ENCODE data around the gene LPAR1.

DNA sequence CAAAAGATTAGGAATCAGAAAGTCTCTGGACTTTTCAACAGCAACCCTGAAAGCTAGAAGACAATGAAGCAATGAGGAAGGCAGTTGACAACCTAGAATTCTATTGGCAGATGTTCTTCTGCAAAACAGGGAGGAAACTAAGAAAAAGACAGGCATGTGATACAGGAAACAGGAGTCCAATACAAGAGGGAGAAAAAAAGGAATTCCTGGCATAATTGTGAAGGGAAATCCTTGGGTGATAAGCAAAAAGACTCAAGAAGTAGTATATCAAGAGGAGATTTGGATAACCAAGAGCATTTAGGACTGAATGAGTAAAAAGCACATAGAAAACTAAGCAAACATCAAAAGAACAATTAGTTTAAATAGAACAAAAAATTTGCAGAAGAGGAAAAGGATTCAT lies 58.6 kb downstream of the LPAR1 start:
- TF ChIP-seq, protein P1, sequence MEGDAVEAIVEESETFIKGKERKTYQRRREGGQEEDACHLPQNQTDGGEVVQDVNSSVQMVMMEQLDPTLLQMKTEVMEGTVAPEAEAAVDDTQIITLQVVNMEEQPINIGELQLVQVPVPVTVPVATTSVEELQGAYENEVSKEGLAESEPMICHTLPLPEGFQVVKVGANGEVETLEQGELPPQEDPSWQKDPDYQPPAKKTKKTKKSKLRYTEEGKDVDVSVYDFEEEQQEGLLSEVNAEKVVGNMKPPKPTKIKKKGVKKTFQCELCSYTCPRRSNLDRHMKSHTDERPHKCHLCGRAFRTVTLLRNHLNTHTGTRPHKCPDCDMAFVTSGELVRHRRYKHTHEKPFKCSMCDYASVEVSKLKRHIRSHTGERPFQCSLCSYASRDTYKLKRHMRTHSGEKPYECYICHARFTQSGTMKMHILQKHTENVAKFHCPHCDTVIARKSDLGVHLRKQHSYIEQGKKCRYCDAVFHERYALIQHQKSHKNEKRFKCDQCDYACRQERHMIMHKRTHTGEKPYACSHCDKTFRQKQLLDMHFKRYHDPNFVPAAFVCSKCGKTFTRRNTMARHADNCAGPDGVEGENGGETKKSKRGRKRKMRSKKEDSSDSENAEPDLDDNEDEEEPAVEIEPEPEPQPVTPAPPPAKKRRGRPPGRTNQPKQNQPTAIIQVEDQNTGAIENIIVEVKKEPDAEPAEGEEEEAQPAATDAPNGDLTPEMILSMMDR (conservative IDR thresholded peaks at IDR 0.05; ENCODE audit: low read length): no peak
- no peak for TF ChIP-seq EZH2phosphoT487 (IDR thresholded peaks at IDR 0.05; ENCODE audit: borderline replicate concordance)
